Occipital lobe (tissue), 2 donors: ENCODE data around the gene CLEC12A. TPM values are rescaled to one million over a fixed set of nuclear protein-coding genes. Genes with fewer than 3 reads are reported as not detected.

Experiments
- DNase-seq: peaks from one replicate; lab custom pipeline; 2025; lab: John Stamatoyannopoulos, UW
- total RNA-seq: library from RNA; depleted of rRNA; stranded (reverse); fragments of >200 nt; gene quantifications from one replicate; pipeline ENCODE4 v1.2.3, GENCODE V29; 2014

The CLEC12A gene
- total RNA-seq, 1 donor from 2014 or later = not detected

- no peak for DNase-seq
These were observed 62.8 kb downstream of the CLEC12A start for GRCh38 chr12:10033783-10034545.

Other genes starting within 250 kb of the CLEC12A start
- gene CLECL1, start 238.3 kb upstream of the CLEC12A start, total RNA-seq = not detected
- 0.62 TPM for gene CD69, start 210.5 kb upstream of the CLEC12A start, total RNA-seq
- gene KLRF1, start 143.9 kb upstream of the CLEC12A start, total RNA-seq = 0.47 TPM
- gene CLEC2B, start 102.1 kb upstream of the CLEC12A start, total RNA-seq = 2.7 TPM
- gene KLRF2, start 89.9 kb upstream of the CLEC12A start, total RNA-seq = not detected
- not detected for gene CLEC2A, start 39.0 kb upstream of the CLEC12A start, total RNA-seq
- not detected for gene CLEC1B, start 27.7 kb downstream of the CLEC12A start, total RNA-seq
- gene CLEC12B, start 39.2 kb downstream of the CLEC12A start, total RNA-seq = not detected
- gene CLEC9A, start 59.3 kb downstream of the CLEC12A start, total RNA-seq = not detected
- gene CLEC1A, start 127.6 kb downstream of the CLEC12A start, total RNA-seq = 0.62 TPM
- 4.5 TPM for gene CLEC7A, start 158.8 kb downstream of the CLEC12A start, total RNA-seq
- 7.3 TPM for gene OLR1, start 200.7 kb downstream of the CLEC12A start, total RNA-seq
- 0.62 TPM for gene TMEM52B, start 207.6 kb downstream of the CLEC12A start, total RNA-seq
- 60.7 TPM for gene GABARAPL1, start 241.5 kb downstream of the CLEC12A start, total RNA-seq